Upper lobe of left lung (tissue), 4 donors: ENCODE results near the gene GALNT14.

ENCODE experiments used
- EP300 ChIP-seq, 4 donors: sonication (generic); formaldehyde crosslinking; IDR thresholded peaks; one replicate each; pipeline ENCODE4 v1.5.1; 2017; ENCODE audit warnings: antibody characterized with exemption in 4 of 4, control low read depth in 2 of 4
- POLR2A ChIP-seq, 4 donors: fragments of 450-650 bp; IDR thresholded peaks; one replicate each; pipeline ENCODE4 v1.5.1; 2016 to 2017; ENCODE audit warnings: antibody characterized with exemption in 4 of 4, mild to moderate bottlenecking in 2 of 4
- POLR2AphosphoS5 ChIP-seq, 2 donors: sonication (generic); formaldehyde crosslinking; IDR thresholded peaks; one replicate each; pipeline ENCODE4 v1.5.1; 2017; ENCODE audit warnings: antibody characterized with exemption in 2 of 2
- TF ChIP-seq, protein P1 (sequence below), 6 experiments: fragments of 450-650 bp in 4 of 6; fragments of 200-600 bp in 2 of 6; sonication (generic) in 2 of 6; IDR thresholded peaks; one replicate each; pipeline ENCODE4 v1.5.1; 2016 to 2019; ENCODE audit warnings: antibody characterized with exemption in 6 of 6

DNA sequence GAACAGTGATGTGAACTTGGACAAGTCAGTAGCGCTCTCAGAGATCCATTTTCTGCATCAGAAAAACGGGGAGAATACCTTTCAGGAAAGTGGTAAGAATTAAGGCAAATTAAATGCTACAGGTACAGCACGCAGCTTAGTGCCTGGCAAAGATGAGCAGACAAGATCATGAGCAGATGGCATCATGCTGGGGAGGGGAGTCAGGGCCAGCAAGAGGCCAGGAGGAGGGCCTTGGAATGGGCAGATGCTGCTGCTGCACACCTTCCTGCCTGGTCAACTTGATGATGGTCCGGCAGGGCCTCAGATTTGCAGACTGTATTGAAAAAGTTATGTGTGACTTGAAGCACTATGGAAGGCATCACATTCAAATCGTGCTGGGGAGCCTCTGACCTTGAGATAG lies 72.9 kb downstream of the GALNT14 start:
- TF ChIP-seq, protein P1, sequence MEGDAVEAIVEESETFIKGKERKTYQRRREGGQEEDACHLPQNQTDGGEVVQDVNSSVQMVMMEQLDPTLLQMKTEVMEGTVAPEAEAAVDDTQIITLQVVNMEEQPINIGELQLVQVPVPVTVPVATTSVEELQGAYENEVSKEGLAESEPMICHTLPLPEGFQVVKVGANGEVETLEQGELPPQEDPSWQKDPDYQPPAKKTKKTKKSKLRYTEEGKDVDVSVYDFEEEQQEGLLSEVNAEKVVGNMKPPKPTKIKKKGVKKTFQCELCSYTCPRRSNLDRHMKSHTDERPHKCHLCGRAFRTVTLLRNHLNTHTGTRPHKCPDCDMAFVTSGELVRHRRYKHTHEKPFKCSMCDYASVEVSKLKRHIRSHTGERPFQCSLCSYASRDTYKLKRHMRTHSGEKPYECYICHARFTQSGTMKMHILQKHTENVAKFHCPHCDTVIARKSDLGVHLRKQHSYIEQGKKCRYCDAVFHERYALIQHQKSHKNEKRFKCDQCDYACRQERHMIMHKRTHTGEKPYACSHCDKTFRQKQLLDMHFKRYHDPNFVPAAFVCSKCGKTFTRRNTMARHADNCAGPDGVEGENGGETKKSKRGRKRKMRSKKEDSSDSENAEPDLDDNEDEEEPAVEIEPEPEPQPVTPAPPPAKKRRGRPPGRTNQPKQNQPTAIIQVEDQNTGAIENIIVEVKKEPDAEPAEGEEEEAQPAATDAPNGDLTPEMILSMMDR (IDR thresholded peaks at IDR 0.05) = no peak
- TF ChIP-seq POLR2A (IDR thresholded peaks at IDR 0.05) = no peak
- TF ChIP-seq EP300 (IDR thresholded peaks at IDR 0.05) = no peak
- no peak for TF ChIP-seq POLR2AphosphoS5 (IDR thresholded peaks at IDR 0.05)
